Measurements from ENCODE around the gene C5orf46.
A peak's percentile ranks its signal among the peaks of the same experiment; 100 is the strongest.

The C5orf46 gene

GRCh38 chr5:147939431-147940114 lies 33.2 kb upstream of the C5orf46 start:
- Histone ChIP-seq H4K20me1 (ENCODE audit: control insufficient read depth, insufficient read depth, low read depth, low read length) (no peaks in the 10 kb centered on the region), H3K27ac (ENCODE audit: low read depth, low read length) (no peak overlapping the region), H3K4me2 (ENCODE audit: low read length) (no peak overlapping the region), H3F3A (ENCODE audit: control insufficient read depth, insufficient read depth) (no peaks in the 10 kb centered on the region), H3K9me2 (replicated peaks; ENCODE audit: control insufficient read depth, low read length) (no peaks in the 10 kb centered on the region), H3K79me2 (ENCODE audit: control insufficient read depth, low read length) (no peaks in the 10 kb centered on the region), H3K4me3 (ENCODE audit: low read length) (no peak overlapping the region), H3K27me3 (ENCODE audit: control insufficient read depth, low read length) (no peaks in the 10 kb centered on the region), H3K4me1 (ENCODE audit: control insufficient read depth, low read length) (no peaks in the 10 kb centered on the region), H3K9me3 (ENCODE audit: control insufficient read depth, insufficient read depth, low read length) (no peaks in the 10 kb centered on the region), H3K36me3 (ENCODE audit: control insufficient read depth, low read length) (no peaks in the 10 kb centered on the region)
- TF ChIP-seq EZH2phosphoT487 (IDR thresholded peaks at IDR 0.05; ENCODE audit: borderline replicate concordance, low read length) (no peak), CTCF (IDR thresholded peaks at IDR 0.05; ENCODE audit: low read depth, low read length, poor library complexity, severe bottlenecking) (no peak)

GRCh38 chr5:147935032-147935431 lies 28.7 kb upstream of the C5orf46 start:
- Histone ChIP-seq H3K4me3 (ENCODE audit: low read length) (no peak overlapping the region), H3K9me2 (replicated peaks; ENCODE audit: control insufficient read depth, low read length) (no peaks in the 10 kb centered on the region), H3K9me3 (ENCODE audit: control insufficient read depth, insufficient read depth, low read length) (no peaks in the 10 kb centered on the region), H3K27ac (ENCODE audit: low read depth, low read length) (no peak overlapping the region), H4K20me1 (ENCODE audit: control insufficient read depth, insufficient read depth, low read depth, low read length) (no peaks in the 10 kb centered on the region), H3F3A (ENCODE audit: control insufficient read depth, insufficient read depth) (no peaks in the 10 kb centered on the region), H3K27me3 (ENCODE audit: control insufficient read depth, low read length) (peaks cover 2% of the 10 kb centered on the region; the same call in 1 of the 2 replicates), H3K36me3 (ENCODE audit: control insufficient read depth, low read length) (no peaks in the 10 kb centered on the region), H3K4me2 (ENCODE audit: low read length) (no peak overlapping the region), H3K79me2 (ENCODE audit: control insufficient read depth, low read length) (no peaks in the 10 kb centered on the region), H3K4me1 (ENCODE audit: control insufficient read depth, low read length) (no peaks in the 10 kb centered on the region)
- TF ChIP-seq CTCF (IDR thresholded peaks at IDR 0.05; ENCODE audit: low read depth, low read length, poor library complexity, severe bottlenecking): peak; percentile 43
- TF ChIP-seq EZH2phosphoT487 (IDR thresholded peaks at IDR 0.05; ENCODE audit: borderline replicate concordance, low read length): no peak

- H3K27me3 ChIP-seq (ENCODE audit: control insufficient read depth, low read length): peaks cover 2% of the 10 kb centered on the region; the same call in 1 of the 2 replicates
- no peaks in the 10 kb centered on the region for H3F3A ChIP-seq (ENCODE audit: control insufficient read depth, insufficient read depth)
- no peaks in the 10 kb centered on the region for H3K79me2 ChIP-seq (ENCODE audit: control insufficient read depth, low read length)
- no peaks in the 10 kb centered on the region for H3K4me1 ChIP-seq (ENCODE audit: control insufficient read depth, low read length)
- H3K27ac ChIP-seq (ENCODE audit: low read depth, low read length): no peak overlapping the region
- TF ChIP-seq EZH2phosphoT487 (IDR thresholded peaks at IDR 0.05; ENCODE audit: borderline replicate concordance, low read length) (no peak), CTCF (IDR thresholded peaks at IDR 0.05; ENCODE audit: low read depth, low read length, poor library complexity, severe bottlenecking) (no peak)
- H3K9me2 ChIP-seq (replicated peaks; ENCODE audit: control insufficient read depth, low read length): no peaks in the 10 kb centered on the region
- no peak overlapping the region for H3K4me3 ChIP-seq (ENCODE audit: low read length)
- no peak overlapping the region for H3K4me2 ChIP-seq (ENCODE audit: low read length)
- H3K36me3 ChIP-seq (ENCODE audit: control insufficient read depth, low read length): no peaks in the 10 kb centered on the region
- H4K20me1 ChIP-seq (ENCODE audit: control insufficient read depth, insufficient read depth, low read depth, low read length): no peaks in the 10 kb centered on the region
- no peaks in the 10 kb centered on the region for H3K9me3 ChIP-seq (ENCODE audit: control insufficient read depth, insufficient read depth, low read length)
Observed at GRCh38 chr5:147930769-147931168, 24.4 kb upstream of the C5orf46 start.

Data from DOHH2 (cell line).